GM04503 (cell line): Measurements from ENCODE around the gene DLGAP3.

Experiments used
- DNase-seq: peaks from one replicate; pipeline ENCODE4 v3.0.0-alpha.2; 2012; ENCODE audit warnings: low read depth

Gene DLGAP3

GRCh38 chr1:34904236-34905097 lies 25.0 kb downstream of the DLGAP3 start:
- no peak for DNase-seq

DNA sequence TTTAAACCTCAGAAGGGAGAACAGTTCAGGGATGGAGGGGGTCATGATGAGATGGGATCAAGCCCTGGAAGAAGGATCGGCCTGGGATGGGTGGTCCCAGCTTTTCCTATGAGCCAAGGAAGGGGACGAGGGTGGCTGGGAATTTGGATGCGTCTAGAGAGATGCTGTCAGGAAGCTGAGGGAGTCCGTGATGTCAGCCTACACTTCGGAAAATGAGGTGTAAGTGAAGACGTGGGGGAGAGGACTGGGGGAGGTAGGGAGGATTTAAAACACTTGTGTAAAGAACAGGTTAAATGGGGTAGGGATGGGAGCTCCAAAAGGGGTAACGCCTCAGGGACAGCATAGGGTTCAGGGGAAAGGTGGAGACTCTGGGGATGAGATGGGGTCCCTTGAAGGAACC lies 27.5 kb downstream of the DLGAP3 start:
- DNase-seq = no peak

GRCh38 chr1:34900775-34901502 lies 28.5 kb downstream of the DLGAP3 start:
- no peak for DNase-seq

GRCh38 chr1:34899906-34900305 lies 29.5 kb downstream of the DLGAP3 start:
- no peak for DNase-seq

GRCh38 chr1:34899471-34899870 lies 30.0 kb downstream of the DLGAP3 start:
- no peak for DNase-seq

- DNase-seq = no peak
Observed at GRCh38 chr1:34898330-34898761, 31.1 kb downstream of the DLGAP3 start.

GRCh38 chr1:34896612-34897011 lies 32.8 kb downstream of the DLGAP3 start:
- DNase-seq = no peak

- no peak for DNase-seq
Observed at GRCh38 chr1:34889705-34890104, 39.7 kb downstream of the DLGAP3 start.

DNA sequence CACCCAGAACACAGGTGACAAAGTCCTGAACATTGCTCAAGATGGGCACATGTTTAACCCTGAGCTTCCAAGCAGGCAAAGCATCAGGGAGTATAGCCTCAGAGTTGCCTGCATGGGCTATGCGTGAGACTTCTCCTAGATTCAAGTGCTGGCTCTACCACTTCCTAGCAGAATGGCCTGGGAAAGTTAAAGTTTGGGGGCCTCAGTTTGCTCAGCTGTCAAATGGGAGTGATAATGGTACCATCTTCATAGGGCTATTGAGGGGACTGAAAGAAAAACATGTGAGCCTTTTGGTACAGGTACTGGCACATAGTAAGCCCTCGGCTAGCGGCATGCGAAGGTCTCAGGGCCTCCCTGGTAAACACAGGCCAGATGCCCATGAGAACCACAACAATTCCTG lies 41.9 kb downstream of the DLGAP3 start:
- no peak for DNase-seq

GRCh38 chr1:34885405-34886247 lies 43.8 kb downstream of the DLGAP3 start:
- DNase-seq = no peak

GRCh38 chr1:34884961-34885360 lies 44.5 kb downstream of the DLGAP3 start:
- no peak for DNase-seq

- no peak for DNase-seq
Observed at GRCh38 chr1:34884536-34884935, 44.9 kb downstream of the DLGAP3 start.

- DNase-seq = no peak
Observed at GRCh38 chr1:34879230-34879629, 50.2 kb downstream of the DLGAP3 start.

- DNase-seq = no peak
Observed at GRCh38 chr1:34876406-34876805, 53.0 kb downstream of the DLGAP3 start.

- DNase-seq = no peak
Observed at GRCh38 chr1:34874296-34874952, 55.0 kb downstream of the DLGAP3 start.

- no peak for DNase-seq
Observed at GRCh38 chr1:34872133-34872503, 57.3 kb downstream of the DLGAP3 start.

DNA sequence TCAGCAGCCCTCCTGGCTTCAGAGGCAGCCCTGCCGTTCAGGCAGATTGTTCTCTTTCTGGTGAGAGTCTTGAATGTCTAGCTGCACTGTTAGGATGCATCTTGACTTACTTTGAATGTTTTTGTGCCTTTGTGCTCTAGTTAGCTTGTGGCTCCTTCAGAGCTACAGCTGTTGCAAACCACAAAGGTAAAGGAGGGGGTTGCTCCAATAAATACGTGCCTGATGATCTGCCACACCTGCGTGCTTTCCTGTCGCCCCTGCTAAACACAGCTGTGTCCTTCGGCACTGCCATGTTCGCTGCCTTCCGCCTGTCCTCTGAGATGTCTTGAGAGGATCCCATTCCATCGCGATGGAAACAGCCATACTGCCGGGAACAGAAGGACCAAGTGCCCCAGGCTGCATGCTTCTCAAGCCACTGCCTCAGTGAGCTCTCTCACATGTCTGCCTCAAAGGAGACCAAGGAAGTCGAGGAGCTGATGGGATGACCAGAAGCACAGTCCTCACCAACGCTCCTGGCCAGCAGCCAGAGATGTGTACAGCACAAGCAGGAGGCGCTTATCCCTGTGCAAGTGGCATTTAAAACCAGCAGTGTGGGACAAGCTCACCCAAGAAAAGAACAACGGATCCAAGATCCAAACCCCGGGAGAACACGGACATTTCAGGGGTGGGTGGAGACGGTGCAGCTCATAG lies 57.9 kb downstream of the DLGAP3 start:
- no peak for DNase-seq

GRCh38 chr1:34870395-34870794 lies 59.1 kb downstream of the DLGAP3 start:
- no peak for DNase-seq

GRCh38 chr1:34869760-34870159 lies 59.7 kb downstream of the DLGAP3 start:
- no peak for DNase-seq

- DNase-seq = no peak
Observed at GRCh38 chr1:34868230-34869049, 61.0 kb downstream of the DLGAP3 start.
